ENCODE data around the gene TMEM150A.

- TF ChIP-seq CTCF (IDR thresholded peaks at IDR 0.05): no peak
- no peak for TF ChIP-seq POLR2A (IDR thresholded peaks at IDR 0.05)
Measured at GRCh38 chr2:85584857-85585780, 17.4 kb downstream of the TMEM150A start.
